ENCODE data around the gene SNUPN. TPM values are rescaled to one million over a fixed set of nuclear protein-coding genes. Genes with fewer than 3 reads are reported as not detected.

SNUPN gene
- total RNA-seq, 1 donor from 2014 or later: 23.2 TPM

DNA sequence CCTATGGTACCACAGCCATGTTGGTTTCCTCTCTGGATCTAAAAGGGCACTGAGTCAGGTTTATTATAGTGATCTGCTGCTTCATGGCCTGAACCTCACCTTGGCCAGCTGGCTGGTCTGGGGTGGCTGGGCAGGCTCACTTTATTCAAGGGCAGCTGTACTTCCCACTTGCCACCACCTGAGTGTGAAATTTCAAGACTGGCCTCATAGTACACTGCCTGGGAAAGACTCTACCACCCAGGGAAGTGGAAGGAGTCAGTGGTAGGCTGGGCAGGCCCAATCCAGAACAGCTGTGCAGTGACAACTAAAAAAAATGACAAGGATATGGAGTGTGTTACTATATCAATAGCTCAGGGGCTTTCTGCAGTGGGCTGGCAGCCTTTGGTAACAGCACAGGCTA, 8.8 kb downstream of the SNUPN start:
- Mint-ChIP-seq H3K9me3 (no peaks in the 10 kb centered on the region), H3K36me3 (peaks cover 32% of the 10 kb centered on the region), H3K4me3 (no peak overlapping the region), H3K4me1 (ENCODE audit: unreplicated experiment) (no peaks in the 10 kb centered on the region), H3K27me3 (no peaks in the 10 kb centered on the region), H3K27ac (no peak overlapping the region)
- DNase-seq (ENCODE audit: extremely low spot score, unreplicated experiment): no peak
- TF ChIP-seq CTCF (conservative IDR thresholded peaks at IDR 0.05): no peak

DNA sequence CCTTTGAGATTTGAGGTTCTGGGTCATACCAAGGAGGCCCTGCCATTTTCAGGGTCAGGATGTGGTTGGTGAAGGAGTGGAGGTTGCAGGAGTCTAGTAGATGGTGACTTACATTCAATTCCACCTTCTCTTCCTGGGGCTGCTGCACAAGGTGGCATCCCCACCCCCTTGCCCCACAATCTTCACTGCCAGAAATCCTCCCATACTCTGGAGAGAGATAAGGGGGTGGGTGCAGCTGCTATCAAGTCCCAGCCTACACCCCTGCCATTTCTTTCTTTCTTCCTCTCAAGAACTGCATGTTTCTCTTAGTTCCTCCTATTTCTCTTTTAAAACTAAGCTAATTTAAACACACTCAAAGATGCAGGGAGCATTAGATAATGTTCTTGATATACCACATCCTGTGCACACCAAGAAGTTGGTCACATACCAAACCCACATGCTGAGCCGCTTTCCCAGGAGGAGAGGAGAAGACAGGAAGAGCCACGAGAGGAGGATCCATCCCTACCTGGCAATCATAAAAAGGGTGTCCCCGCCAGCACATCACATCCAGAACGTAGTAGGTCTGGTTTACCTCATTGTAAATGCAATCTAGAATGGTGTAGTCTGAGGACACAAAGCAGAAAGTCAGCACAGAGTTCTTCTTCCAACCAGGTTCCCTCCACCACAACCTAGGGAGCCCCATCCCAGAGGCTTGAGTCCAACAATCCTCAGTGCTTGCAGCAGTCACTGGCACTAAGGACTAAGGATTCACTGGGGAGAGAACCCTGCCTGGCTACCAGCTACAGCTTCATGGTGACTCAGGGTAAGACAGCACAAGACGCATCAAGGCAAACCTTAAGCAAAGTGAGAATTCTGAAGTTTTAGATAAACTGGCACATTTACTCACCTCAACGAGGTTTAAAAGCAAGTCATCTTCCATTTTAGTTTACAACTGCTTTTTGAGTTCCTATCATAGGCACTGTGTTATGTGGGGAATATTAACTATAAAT, 18.5 kb downstream of the SNUPN start:
- Mint-ChIP-seq H3K9me3 (no peaks in the 10 kb centered on the region), H3K27me3 (no peaks in the 10 kb centered on the region), H3K4me1 (ENCODE audit: unreplicated experiment) (no peaks in the 10 kb centered on the region), H3K4me3 (no peak overlapping the region), H3K27ac (no peak overlapping the region), H3K36me3 (peaks cover 18% of the 10 kb centered on the region)
- DNase-seq (ENCODE audit: extremely low spot score, unreplicated experiment): no peak
- TF ChIP-seq CTCF (conservative IDR thresholded peaks at IDR 0.05): no peak

DNA sequence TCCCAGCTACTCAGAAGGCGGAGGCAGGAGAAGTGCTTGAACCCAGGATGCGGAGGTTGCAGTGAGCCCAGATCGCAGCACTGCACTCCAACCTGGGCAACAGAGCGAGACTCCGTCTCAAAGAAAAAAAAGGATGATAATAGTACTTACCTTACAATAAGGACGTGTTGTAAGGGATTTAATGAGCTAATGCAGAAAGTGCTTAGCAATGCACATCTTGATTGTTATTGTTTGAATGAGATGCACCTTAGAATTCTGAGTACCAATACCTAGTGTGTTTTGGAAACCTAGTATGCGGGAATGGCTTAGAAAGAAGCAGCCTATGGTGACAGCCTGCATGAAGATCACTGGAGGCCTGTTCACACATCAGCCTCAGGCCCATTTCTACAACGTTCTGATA, 19.5 kb downstream of the SNUPN start:
- Mint-ChIP-seq H3K9me3 (no peaks in the 10 kb centered on the region), H3K36me3 (peaks cover 18% of the 10 kb centered on the region), H3K4me3 (no peak overlapping the region), H3K4me1 (ENCODE audit: unreplicated experiment) (no peaks in the 10 kb centered on the region), H3K27ac (no peak overlapping the region), H3K27me3 (no peaks in the 10 kb centered on the region)
- no peak for DNase-seq (ENCODE audit: extremely low spot score, unreplicated experiment)
- no peak for TF ChIP-seq CTCF (conservative IDR thresholded peaks at IDR 0.05)

GRCh38 chr15:75599401-75599800, 26.1 kb downstream of the SNUPN start:
- H3K27me3 Mint-ChIP-seq: no peaks in the 10 kb centered on the region
- TF ChIP-seq CTCF (conservative IDR thresholded peaks at IDR 0.05): no peak
- peaks cover 9% of the 10 kb centered on the region for H3K36me3 Mint-ChIP-seq
- H3K27ac Mint-ChIP-seq: no peak overlapping the region
- no peak for DNase-seq (ENCODE audit: extremely low spot score, unreplicated experiment)
- no peaks in the 10 kb centered on the region for H3K9me3 Mint-ChIP-seq
- no peak overlapping the region for H3K4me3 Mint-ChIP-seq
- peaks cover 5% of the 10 kb centered on the region for H3K4me1 Mint-ChIP-seq (ENCODE audit: unreplicated experiment)

DNA sequence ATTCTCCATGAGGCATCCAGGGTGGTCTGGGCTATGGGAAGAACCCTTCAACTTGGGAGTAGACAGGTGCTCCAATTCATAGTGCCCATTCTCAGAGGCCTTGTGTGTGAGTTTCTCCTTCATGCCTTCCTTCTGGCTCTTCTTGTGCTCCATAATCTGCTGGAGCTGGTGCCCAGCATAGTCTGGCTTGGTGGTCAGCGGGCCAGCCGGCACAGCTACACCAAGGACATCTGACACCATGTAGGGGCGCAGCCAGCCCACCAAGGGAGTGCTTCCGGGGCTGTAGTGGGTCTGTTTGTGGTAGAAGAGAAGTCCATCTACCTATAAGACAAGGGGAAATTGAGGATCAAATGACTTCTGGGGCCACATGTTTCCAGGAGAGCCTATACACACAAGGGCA, 27.2 kb downstream of the SNUPN start:
- DNase-seq (ENCODE audit: extremely low spot score, unreplicated experiment): no peak
- Mint-ChIP-seq H3K36me3 (peaks cover 9% of the 10 kb centered on the region), H3K4me3 (no peak overlapping the region), H3K27ac (no peak overlapping the region), H3K9me3 (no peaks in the 10 kb centered on the region), H3K27me3 (no peaks in the 10 kb centered on the region), H3K4me1 (ENCODE audit: unreplicated experiment) (peaks cover 5% of the 10 kb centered on the region)
- TF ChIP-seq CTCF (conservative IDR thresholded peaks at IDR 0.05): no peak

Data from type B pancreatic cell (in vitro differentiated cells).